Karpas-422 (cell line): Measurements from ENCODE around the gene PCDHGA3. TPM values are rescaled to one million over a fixed set of nuclear protein-coding genes. Genes with fewer than 3 reads are reported as not detected.
"Not testable (repeated sequence)": the region's sequence is repeated elsewhere in the genome, so short reads cannot be mapped to it uniquely, and the experiment has no call there.

Source experiments
- DNase-seq: peaks from one replicate; pipeline ENCODE4 v3.0.0-alpha.2; 2015
- H2AFZ ChIP-seq: fragments of 200-600 bp; sonication (generic); 2 replicates; pipeline ENCODE4 v1.6.1; 2014; ENCODE audit warnings: antibody characterized with exemption, low read length, mixed read lengths
- H3K27ac ChIP-seq: fragments of 200-600 bp; sonication (generic); 2 replicates; pipeline ENCODE4 v1.5.1; 2014; ENCODE audit warnings: mild to moderate bottlenecking, low read length, moderate library complexity
- H3K27me3 ChIP-seq: fragments of 200-600 bp; sonication (generic); 2 replicates; pipeline ENCODE4 v1.6.1; 2014; ENCODE audit warnings: low read length, mixed read lengths
- H3K36me3 ChIP-seq: fragments of 200-600 bp; sonication (generic); 2 replicates; pipeline ENCODE4 v1.6.1; 2014; ENCODE audit warnings: low read length, mixed read lengths; ENCODE audit not compliant: insufficient read depth
- H3K4me1 ChIP-seq: fragments of 200-600 bp; sonication (generic); 2 replicates; pipeline ENCODE4 v1.6.1; 2014; ENCODE audit warnings: mild to moderate bottlenecking, low read length, mixed read lengths
- H3K4me2 ChIP-seq: fragments of 200-600 bp; sonication (generic); 2 replicates; pipeline ENCODE4 v1.6.1; 2014; ENCODE audit warnings: low read length, low read depth, mild to moderate bottlenecking; ENCODE audit not compliant: poor library complexity, severe bottlenecking
- H3K4me3 ChIP-seq: fragments of 200-600 bp; sonication (generic); 2 replicates; pipeline ENCODE4 v1.5.1; 2014; ENCODE audit warnings: mild to moderate bottlenecking, antibody characterized with exemption, low read length, mixed read lengths
- H3K79me2 ChIP-seq: fragments of 200-600 bp; sonication (generic); 2 replicates; pipeline ENCODE4 v1.6.1; 2014; ENCODE audit warnings: mild to moderate bottlenecking, low read length, mixed read lengths
- H3K9ac ChIP-seq: fragments of 200-600 bp; sonication (generic); 2 replicates; pipeline ENCODE4 v1.6.0; 2014; ENCODE audit warnings: low read length
- H3K9me2 ChIP-seq: fragments of 200-600 bp; sonication (generic), shearing (Covaris generic); replicated peaks from 2 replicates; pipeline ENCODE4 v1.6.0; 2014; ENCODE audit warnings: mild to moderate bottlenecking, low read length, moderate library complexity; ENCODE audit not compliant: insufficient read depth
- H3K9me3 ChIP-seq: fragments of 300-700, 200-600 bp; sonication (generic); 2 replicates; pipeline ENCODE4 v1.6.1; 2014; ENCODE audit warnings: low read length, mixed read lengths
- H4K20me1 ChIP-seq: fragments of 200-600 bp; sonication (generic); 2 replicates; pipeline ENCODE4 v1.6.1; 2014; ENCODE audit warnings: mild to moderate bottlenecking, antibody characterized with exemption, low read length, low read depth; ENCODE audit not compliant: insufficient read depth
- total RNA-seq: library from RNA; depleted of rRNA; stranded (reverse); fragments of >200 nt; shearing (Covaris generic); gene quantifications from 2 replicates; pipeline ENCODE4 v1.2.3, GENCODE V29; 2014; ENCODE audit warnings: low replicate concordance; rRNA removed

Gene PCDHGA3
- not detected in 2 replicates for total RNA-seq

DNA sequence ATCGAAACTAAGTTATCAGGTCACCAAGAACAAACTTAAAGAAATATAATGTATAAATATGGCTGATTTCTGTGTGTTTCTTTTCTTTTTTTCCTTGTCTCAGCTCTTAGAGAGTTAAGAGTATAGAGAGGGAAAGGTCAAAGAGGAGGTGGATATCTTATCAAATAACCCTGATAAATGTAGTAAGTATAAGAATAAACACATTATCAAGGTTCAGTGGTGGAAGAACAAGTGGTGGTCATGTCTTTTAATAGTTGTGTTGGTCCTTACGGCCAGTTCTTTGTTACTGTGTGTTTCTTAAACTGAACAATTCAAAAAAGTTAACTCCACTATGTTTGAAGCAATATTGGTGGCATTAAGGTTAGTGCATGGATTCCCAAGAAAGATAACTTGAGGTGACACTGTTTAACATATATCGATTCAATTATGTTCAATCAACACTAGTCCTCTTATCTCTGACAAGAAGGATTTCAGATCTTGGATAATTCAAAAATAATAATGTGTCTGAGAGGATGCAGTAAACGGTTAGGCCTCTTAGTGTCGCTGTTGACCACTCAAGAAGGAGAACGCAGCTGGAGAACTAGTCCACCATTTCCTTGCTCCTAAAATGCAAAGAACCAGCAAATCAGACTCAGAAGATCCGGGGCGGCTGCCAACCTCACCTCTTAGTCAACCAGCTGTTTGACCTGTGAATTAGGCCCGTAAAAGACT lies at the start of gene PCDHGA3:
PCDHGA3 (plus strand) TSS at position 588 of the 711 bp plus-strand sequence. CDS start 205 bp downstream, outside the sequence.
- Histone ChIP-seq H3K4me2 (no peak within 1 kb of the TSS), H3K9me2 (no peaks in the 10 kb centered on the region), H3K79me2 (no peaks in the 10 kb centered on the region), H3K36me3 (no peaks in the 10 kb centered on the region), H3K9ac (no peak within 1 kb of the TSS), H3K9me3 (no peaks in the 10 kb centered on the region), H3K4me1 (peaks cover under 1% of the 10 kb centered on the region; the same call in 1 of the 2 replicates), H3K27me3 (no peaks in the 10 kb centered on the region), H2AFZ (no peak within 1 kb of the TSS), H4K20me1 (no peaks in the 10 kb centered on the region), H3K27ac (no peak within 1 kb of the TSS), H3K4me3 (no peak within 1 kb of the TSS)
- DNase-seq, result peak; percentile 77

DNA sequence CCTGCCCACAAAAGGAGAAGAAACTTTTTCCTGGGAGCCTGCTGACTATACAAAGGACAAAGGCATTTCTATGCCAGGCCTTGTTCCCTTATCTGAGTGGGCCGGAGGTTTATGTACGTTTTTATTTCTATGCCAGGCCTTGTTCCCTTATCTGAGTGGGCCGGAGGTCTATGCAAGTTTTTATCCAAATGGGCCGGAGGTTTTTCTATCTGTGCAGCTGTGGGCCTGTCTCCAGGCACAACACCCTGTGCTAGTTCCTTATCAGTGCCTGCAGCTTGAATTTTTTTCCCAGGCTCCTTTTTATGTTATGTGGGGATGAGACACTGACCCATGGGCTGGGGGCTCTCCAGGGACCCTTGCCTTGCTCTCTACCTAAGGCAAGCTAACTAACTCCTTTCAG lies 45.3 kb upstream of the PCDHGA3 start:
- no peaks in the 10 kb centered on the region for H3K4me1 ChIP-seq
- no peak overlapping the region for H2AFZ ChIP-seq
- no peaks in the 10 kb centered on the region for H3K36me3 ChIP-seq
- peaks cover 57% of the 10 kb centered on the region for H3K79me2 ChIP-seq
- H3K9me2 ChIP-seq, result no peaks in the 10 kb centered on the region
- H3K27me3 ChIP-seq, result no peaks in the 10 kb centered on the region
- peaks cover 24% of the 10 kb centered on the region for H3K9me3 ChIP-seq
- no peak overlapping the region for H3K4me3 ChIP-seq
- no peak overlapping the region for H3K9ac ChIP-seq
- H4K20me1 ChIP-seq, result no peaks in the 10 kb centered on the region
- H3K4me2 ChIP-seq, result no peak overlapping the region
- no peak overlapping the region for H3K27ac ChIP-seq
- no peak for DNase-seq

DNA sequence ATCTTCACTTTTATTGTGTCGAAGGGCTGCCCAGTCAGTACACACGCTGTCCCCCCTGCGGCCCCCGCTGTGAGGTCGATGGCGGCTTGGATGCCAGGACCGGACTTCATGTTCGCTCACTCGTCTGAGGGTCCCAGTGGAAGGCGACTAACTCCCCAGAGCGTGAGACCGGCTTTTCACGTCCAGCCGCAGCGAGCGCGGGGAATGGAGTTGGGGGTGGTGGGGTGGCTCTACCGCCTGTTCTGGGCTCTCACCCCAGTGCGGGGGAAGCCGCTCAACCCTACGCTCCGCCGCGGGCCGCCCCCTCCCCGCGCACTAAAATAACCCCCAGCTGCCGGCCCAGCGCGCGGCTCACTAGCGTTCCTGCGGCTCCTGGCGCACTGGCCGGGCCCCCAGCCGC lies 39.9 kb upstream of the PCDHGA3 start, which contains the start of gene SLC25A2:
SLC25A2 (minus strand) TSS at position 294 of the 400 bp plus-strand sequence; CDS start at position 110, 184 bp downstream.
- no peaks in the 10 kb centered on the region for H4K20me1 ChIP-seq
- H3K79me2 ChIP-seq, result peaks cover 66% of the 10 kb centered on the region
- peaks cover 41% of the 10 kb centered on the region for H3K9me3 ChIP-seq
- no peak for DNase-seq
- H3K27me3 ChIP-seq, result no peaks in the 10 kb centered on the region
- no peak within 1 kb of the TSS for H3K27ac ChIP-seq
- H3K4me2 ChIP-seq, result no peak within 1 kb of the TSS
- no peaks in the 10 kb centered on the region for H3K9me2 ChIP-seq
- no peak within 1 kb of the TSS for H3K9ac ChIP-seq
- no peaks in the 10 kb centered on the region for H3K36me3 ChIP-seq
- no peaks in the 10 kb centered on the region for H3K4me1 ChIP-seq
- H2AFZ ChIP-seq, result no peak within 1 kb of the TSS
- no peak within 1 kb of the TSS for H3K4me3 ChIP-seq

DNA sequence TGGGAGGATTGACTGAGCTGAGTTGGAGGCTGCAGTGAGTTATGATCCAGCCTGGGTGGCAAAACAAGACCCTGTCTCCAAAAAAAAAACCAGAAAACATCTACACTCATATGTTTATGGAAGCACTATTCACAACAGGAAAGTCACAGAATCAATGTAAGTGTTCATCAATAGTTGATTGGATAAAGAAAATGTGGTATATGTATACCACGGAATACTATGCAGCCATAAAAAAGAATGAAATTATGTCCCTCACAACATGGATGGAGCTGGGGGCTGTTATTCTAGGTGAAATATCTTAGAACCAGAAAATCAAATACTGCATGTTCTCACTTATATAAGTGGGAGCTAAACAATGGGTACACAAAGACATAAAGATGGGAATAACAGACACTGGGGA lies 37.0 kb upstream of the PCDHGA3 start:
- peaks cover 44% of the 10 kb centered on the region for H3K9me3 ChIP-seq

DNA sequence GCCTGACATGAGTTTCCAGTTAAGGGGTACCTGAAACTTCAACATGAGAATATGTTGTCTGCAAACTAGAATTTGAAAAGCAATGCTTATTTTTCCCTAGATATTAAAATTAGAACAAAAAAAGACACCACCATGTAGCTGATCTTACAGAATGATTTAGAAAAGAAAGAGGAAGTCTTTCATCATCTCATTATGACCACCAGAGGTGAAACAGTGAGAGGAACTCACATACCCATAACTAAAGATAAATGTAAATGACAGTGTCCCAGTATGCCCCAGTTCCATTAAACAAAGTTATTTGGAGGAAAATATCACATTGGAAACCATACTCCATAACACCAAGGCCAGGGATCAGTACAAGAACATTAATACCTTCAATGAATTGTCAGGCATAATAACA lies 29.9 kb upstream of the PCDHGA3 start:
- Histone ChIP-seq H3K27me3 (no peaks in the 10 kb centered on the region), H3K27ac (no peak overlapping the region), H3K9me2 (no peaks in the 10 kb centered on the region), H4K20me1 (no peaks in the 10 kb centered on the region), H2AFZ (no peak overlapping the region), H3K36me3 (peaks cover 46% of the 10 kb centered on the region), H3K4me2 (no peak overlapping the region), H3K4me3 (no peak overlapping the region), H3K9ac (no peak overlapping the region), H3K9me3 (peaks cover 52% of the 10 kb centered on the region), H3K79me2 (peaks cover 76% of the 10 kb centered on the region), H3K4me1 (no peaks in the 10 kb centered on the region)
- no peak for DNase-seq

More for the DNA sequence above, 37.0 kb upstream of the PCDHGA3 start:
- no peak for DNase-seq
- Histone ChIP-seq H3K4me2 (no peak overlapping the region), H3K27ac (no peak overlapping the region), H2AFZ (no peak overlapping the region), H3K36me3 (no peaks in the 10 kb centered on the region), H3K79me2 (peaks cover 64% of the 10 kb centered on the region), H3K9me2 (no peaks in the 10 kb centered on the region), H3K9ac (no peak overlapping the region), H3K27me3 (no peaks in the 10 kb centered on the region), H3K4me3 (no peak overlapping the region), H3K4me1 (no peaks in the 10 kb centered on the region), H4K20me1 (no peaks in the 10 kb centered on the region)

DNA sequence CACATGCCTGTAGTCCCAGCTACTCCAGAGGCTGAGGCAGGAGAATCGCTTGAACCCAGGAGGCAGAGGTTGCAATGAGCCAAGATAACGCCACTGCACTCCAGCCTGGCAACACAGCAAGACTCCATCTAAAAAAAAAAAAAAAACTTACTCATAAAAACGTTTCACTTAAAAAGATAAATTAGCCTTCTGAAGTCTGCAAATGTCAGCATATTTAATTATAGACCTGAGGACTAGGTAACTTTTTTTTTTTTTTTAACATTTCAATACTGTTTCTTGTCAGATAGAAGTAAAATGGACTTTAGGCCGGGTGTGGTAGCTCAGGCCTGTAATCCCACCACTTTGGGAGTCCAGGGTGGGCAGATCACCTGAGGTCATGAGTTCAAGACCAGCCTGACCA lies 26.7 kb upstream of the PCDHGA3 start:
- not testable (repeated sequence) for H3K4me3 ChIP-seq, H3K27ac ChIP-seq, H3K9ac ChIP-seq, H2AFZ ChIP-seq, H4K20me1 ChIP-seq, H3K4me2 ChIP-seq, H3K27me3 ChIP-seq, H3K9me2 ChIP-seq, DNase-seq
- peaks cover 61% of the 10 kb centered on the region for H3K36me3 ChIP-seq
- H3K9me3 ChIP-seq, result peaks cover 54% of the 10 kb centered on the region
- H3K79me2 ChIP-seq, result peaks cover 77% of the 10 kb centered on the region
- H3K4me1 ChIP-seq, result peaks cover 13% of the 10 kb centered on the region

DNA sequence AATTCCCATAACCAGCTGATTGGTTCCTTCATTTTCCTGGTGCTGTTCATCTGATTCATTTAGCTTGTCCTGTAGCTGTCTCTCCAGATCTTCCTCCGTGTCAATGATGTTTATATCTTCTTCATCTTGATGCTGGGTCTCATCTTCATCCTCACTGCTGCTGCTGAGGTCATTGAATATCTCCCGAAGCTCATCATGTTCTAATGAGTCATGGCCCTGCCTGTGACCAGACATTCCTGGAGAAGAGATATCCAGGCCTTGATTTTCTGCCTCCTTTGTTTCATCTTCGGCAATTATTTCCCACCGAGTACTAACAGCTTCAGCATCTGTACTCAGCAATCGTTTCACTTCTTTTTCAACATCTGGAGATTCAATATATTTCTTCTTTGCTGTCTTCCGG lies 24.4 kb upstream of the PCDHGA3 start:
- no peak overlapping the region for H3K4me2 ChIP-seq
- DNase-seq, result no peak
- no peak overlapping the region for H2AFZ ChIP-seq
- no peaks in the 10 kb centered on the region for H3K9me2 ChIP-seq
- H3K9ac ChIP-seq, result no peak overlapping the region
- H3K9me3 ChIP-seq, result peaks cover 50% of the 10 kb centered on the region
- H3K36me3 ChIP-seq, result peaks cover 45% of the 10 kb centered on the region
- H3K79me2 ChIP-seq, result peaks cover 56% of the 10 kb centered on the region
- H3K27ac ChIP-seq, result no peak overlapping the region
- H3K4me1 ChIP-seq, result peaks cover 13% of the 10 kb centered on the region
- H4K20me1 ChIP-seq, result no peaks in the 10 kb centered on the region
- H3K27me3 ChIP-seq, result no peaks in the 10 kb centered on the region
- peak overlapping the region; percentile 90 for H3K4me3 ChIP-seq

DNA sequence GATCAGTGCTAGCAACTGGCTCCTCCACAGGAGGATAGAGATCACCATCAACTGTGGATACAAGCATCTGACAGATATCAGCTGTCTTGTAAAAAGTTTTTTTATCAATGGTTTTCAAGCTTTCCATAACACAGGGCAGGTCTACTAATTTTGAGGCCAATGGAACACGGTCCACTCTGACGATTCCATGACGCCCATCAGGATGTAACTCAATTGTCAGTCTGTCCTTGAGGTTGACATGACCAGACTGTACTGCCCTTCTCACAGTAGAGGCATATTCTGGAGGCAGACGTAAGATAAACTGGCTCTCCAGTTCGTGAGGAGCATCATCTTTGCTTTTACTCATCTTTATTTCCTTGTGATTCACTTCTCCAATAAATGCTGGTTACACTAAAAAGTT lies 23.9 kb upstream of the PCDHGA3 start:
- peaks cover 49% of the 10 kb centered on the region for H3K9me3 ChIP-seq

More for the DNA sequence above, 23.9 kb upstream of the PCDHGA3 start:
- Histone ChIP-seq H2AFZ (no peak overlapping the region), H3K4me3 (peak overlapping the region; percentile 90), H3K27ac (no peak overlapping the region), H3K36me3 (peaks cover 44% of the 10 kb centered on the region), H3K27me3 (no peaks in the 10 kb centered on the region), H3K4me1 (peaks cover 13% of the 10 kb centered on the region), H3K9me2 (no peaks in the 10 kb centered on the region), H3K4me2 (peak overlapping the region; percentile 71), H3K9ac (no peak overlapping the region), H3K79me2 (peaks cover 53% of the 10 kb centered on the region), H4K20me1 (no peaks in the 10 kb centered on the region)
- DNase-seq, result no peak
